ENCODE measurements around the gene DNAH11. TPM values are rescaled to one million over a fixed set of nuclear protein-coding genes. Genes with fewer than 3 reads are reported as not detected.
A peak's percentile ranks its signal among the peaks of the same experiment; 100 is the strongest.
"Not testable (repeated sequence)": the region's sequence is repeated elsewhere in the genome, so short reads cannot be mapped to it uniquely, and the experiment has no call there.

The DNAH11 gene
- total RNA-seq, 3 donors from 2014 or later: under 0.01 to 0.03 TPM; not detected in 1

GRCh38 chr7:21536445-21537118 is 6.3 kb upstream of the DNAH11 start:
- H3K36me3 Mint-ChIP-seq (ENCODE audit: insufficient read depth); H3K4me1 Mint-ChIP-seq (ENCODE audit: low read depth); DNase-seq; H3K9me3 Mint-ChIP-seq; ATAC-seq; H3K4me3 Mint-ChIP-seq: not testable (repeated sequence)
- H3K27me3 Mint-ChIP-seq (ENCODE audit: low read depth): peaks cover 35% of the 10 kb centered on the region

- H3K9me3 Mint-ChIP-seq: no peaks in the 10 kb centered on the region
- H3K27me3 Mint-ChIP-seq (ENCODE audit: low read depth): peaks cover 54% of the 10 kb centered on the region
- ATAC-seq (no peak), DNase-seq (no peak)
- H3K4me3 Mint-ChIP-seq: no peak overlapping the region
- peaks cover 9% of the 10 kb centered on the region for H3K4me1 Mint-ChIP-seq (ENCODE audit: low read depth)
- no peaks in the 10 kb centered on the region for H3K36me3 Mint-ChIP-seq (ENCODE audit: insufficient read depth)
Measured at GRCh38 chr7:21538936-21539495, 3.8 kb upstream of the DNAH11 start.

DNA sequence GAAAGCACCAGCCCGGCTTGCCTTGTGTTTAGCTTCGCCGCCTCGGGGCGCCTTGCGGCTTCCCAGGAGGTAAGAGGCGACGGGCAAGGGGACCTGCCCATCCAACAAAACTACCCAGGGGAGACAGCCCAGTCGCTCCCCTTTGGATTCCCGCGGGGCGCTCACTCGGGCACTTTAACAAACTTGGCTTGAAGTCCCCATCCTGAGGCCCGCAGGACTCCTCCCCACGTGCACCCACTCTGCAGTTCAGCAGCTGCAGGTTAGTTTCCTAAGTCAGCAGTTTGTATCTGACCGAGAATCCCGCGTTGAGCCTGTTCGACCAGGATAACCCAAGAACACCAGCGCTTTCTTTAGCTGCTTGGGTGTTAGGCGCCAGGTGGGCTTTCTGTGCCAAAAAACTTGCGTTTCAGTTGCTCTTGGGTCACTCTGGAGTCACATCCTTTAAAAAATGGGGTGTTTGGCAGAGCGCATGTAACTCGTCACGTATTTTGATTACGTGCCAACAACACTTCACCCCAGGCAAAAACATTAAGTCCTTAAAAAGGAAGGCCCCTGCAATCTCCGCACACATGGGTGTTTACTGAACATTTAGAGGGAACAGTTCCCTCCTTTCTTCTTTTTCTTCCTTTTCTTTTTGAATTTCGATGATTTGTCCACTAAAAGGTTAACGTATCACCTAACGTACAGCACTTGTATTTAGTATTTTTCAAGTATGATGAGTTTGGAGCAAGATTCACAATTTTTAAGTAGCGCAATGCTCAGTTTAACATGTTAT is 876 bp downstream of the DNAH11 start:
- H3K4me1 Mint-ChIP-seq (ENCODE audit: low read depth): peaks cover 11% of the 10 kb centered on the region
- H3K9me3 Mint-ChIP-seq: no peaks in the 10 kb centered on the region
- H3K27me3 Mint-ChIP-seq (ENCODE audit: low read depth): peaks cover 60% of the 10 kb centered on the region
- DNase-seq (no peak), ATAC-seq (peak in 1 of 2 donors; percentile 39)
- H3K4me3 Mint-ChIP-seq: peak overlapping the region; percentile 42
- no peaks in the 10 kb centered on the region for H3K36me3 Mint-ChIP-seq (ENCODE audit: insufficient read depth)

DNA sequence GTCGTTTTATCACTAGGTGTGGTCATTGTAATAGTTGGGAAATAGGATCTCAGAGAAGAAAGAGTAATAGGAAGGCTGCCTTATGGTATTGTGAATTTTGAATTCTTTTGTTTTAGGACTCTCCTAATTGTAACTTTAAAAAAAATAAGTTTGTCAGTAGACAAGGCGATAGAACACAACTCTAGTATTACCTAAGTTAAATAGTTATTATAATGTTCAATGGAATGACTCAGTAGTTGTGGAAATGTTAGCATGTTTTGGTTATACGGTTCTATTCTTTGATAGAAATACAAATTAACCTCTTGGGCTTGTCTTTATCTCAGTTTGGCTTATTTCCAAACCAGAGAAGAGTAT is 1.4 kb downstream of the DNAH11 start:
- no peaks in the 10 kb centered on the region for H3K9me3 Mint-ChIP-seq
- DNase-seq (no peak), ATAC-seq (no peak)
- H3K27me3 Mint-ChIP-seq (ENCODE audit: low read depth): peaks cover 57% of the 10 kb centered on the region
- H3K4me1 Mint-ChIP-seq (ENCODE audit: low read depth): peaks cover 11% of the 10 kb centered on the region
- no peaks in the 10 kb centered on the region for H3K36me3 Mint-ChIP-seq (ENCODE audit: insufficient read depth)
- peak overlapping the region; percentile 10 for H3K4me3 Mint-ChIP-seq

DNA sequence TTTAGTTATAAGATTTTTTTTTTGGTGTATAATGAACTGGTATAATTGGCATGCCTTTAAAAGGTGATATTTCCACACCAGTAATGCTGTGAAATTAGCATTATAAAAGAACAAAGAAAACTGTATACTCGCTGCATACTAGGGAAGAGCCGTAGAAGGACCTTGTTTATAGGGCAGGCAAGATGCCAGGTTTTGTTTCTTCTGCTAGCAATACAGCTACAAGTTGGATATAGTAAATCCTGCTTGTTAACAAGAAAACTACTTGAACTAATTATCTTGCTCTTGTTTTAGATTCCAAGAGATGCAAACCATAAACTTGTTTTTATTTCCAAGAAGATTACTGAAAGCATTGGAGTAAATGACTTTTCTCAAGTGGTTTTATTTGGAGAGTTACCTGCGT is 1.9 kb downstream of the DNAH11 start:
- Mint-ChIP-seq H3K27me3 (ENCODE audit: low read depth) (peaks cover 57% of the 10 kb centered on the region), H3K4me1 (ENCODE audit: low read depth) (peaks cover 11% of the 10 kb centered on the region), H3K36me3 (ENCODE audit: insufficient read depth) (no peaks in the 10 kb centered on the region), H3K4me3 (no peak overlapping the region), H3K9me3 (no peaks in the 10 kb centered on the region)
- no peak for ATAC-seq
- no peak for DNase-seq

DNA sequence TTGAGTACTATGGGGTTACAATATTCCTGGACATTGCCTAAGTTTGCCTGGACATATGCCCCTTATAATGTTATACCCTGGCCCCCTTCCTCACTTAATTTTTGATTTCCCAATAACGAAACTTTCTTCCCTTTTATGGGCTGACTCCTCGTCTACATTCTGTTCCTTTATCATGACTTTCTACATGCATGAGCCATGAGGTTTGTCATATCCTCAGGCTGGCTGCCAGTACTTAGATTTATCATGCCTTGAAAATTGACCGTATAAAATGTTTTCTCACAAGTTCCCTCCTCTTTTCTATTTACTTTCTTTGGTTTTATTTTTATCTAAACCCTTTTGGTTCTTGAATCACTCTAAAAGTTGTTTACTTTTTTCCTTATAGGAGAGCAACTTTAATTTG is 4.7 kb downstream of the DNAH11 start:
- H3K36me3 Mint-ChIP-seq (ENCODE audit: insufficient read depth): no peaks in the 10 kb centered on the region
- ATAC-seq (no peak), DNase-seq (no peak)
- H3K27me3 Mint-ChIP-seq (ENCODE audit: low read depth): peaks cover 40% of the 10 kb centered on the region
- H3K4me1 Mint-ChIP-seq (ENCODE audit: low read depth): peaks cover 11% of the 10 kb centered on the region
- no peaks in the 10 kb centered on the region for H3K9me3 Mint-ChIP-seq
- no peak overlapping the region for H3K4me3 Mint-ChIP-seq

DNA sequence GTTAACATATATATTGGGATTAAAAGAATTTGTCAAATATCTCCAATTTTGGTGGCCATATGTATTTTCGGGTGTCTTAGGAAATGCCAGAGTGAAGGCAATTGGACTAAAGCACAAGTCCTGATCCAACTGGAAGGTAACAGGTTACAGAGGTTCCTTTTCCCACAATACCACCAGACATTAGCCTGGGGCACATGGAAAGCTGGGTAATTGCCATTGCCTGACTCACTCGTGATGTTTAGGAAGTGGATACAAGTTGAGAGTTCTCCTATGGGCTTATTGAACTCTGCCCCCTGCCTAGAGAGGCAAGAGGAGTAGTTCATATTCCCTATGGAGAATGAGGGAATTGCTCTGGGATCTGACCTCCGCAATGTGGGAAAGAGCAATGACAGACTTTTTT is 5.7 kb downstream of the DNAH11 start:
- no peaks in the 10 kb centered on the region for H3K9me3 Mint-ChIP-seq
- H3K4me1 Mint-ChIP-seq (ENCODE audit: low read depth): peaks cover 6% of the 10 kb centered on the region
- no peak for ATAC-seq

GRCh38 chr7:21550076-21550475 is 7.2 kb downstream of the DNAH11 start:
- no peak overlapping the region for H3K4me3 Mint-ChIP-seq
- H3K27me3 Mint-ChIP-seq (ENCODE audit: low read depth): peaks cover 22% of the 10 kb centered on the region
- H3K4me1 Mint-ChIP-seq (ENCODE audit: low read depth): no peaks in the 10 kb centered on the region
- ATAC-seq (no peak), DNase-seq (no peak)
- no peaks in the 10 kb centered on the region for H3K9me3 Mint-ChIP-seq
- H3K36me3 Mint-ChIP-seq (ENCODE audit: insufficient read depth): no peaks in the 10 kb centered on the region

More for the DNA sequence above, 5.7 kb downstream of the DNAH11 start:
- H3K27me3 Mint-ChIP-seq (ENCODE audit: low read depth): peaks cover 32% of the 10 kb centered on the region
- H3K36me3 Mint-ChIP-seq (ENCODE audit: insufficient read depth): no peaks in the 10 kb centered on the region
- H3K4me3 Mint-ChIP-seq: no peak overlapping the region
- DNase-seq: no peak

DNA sequence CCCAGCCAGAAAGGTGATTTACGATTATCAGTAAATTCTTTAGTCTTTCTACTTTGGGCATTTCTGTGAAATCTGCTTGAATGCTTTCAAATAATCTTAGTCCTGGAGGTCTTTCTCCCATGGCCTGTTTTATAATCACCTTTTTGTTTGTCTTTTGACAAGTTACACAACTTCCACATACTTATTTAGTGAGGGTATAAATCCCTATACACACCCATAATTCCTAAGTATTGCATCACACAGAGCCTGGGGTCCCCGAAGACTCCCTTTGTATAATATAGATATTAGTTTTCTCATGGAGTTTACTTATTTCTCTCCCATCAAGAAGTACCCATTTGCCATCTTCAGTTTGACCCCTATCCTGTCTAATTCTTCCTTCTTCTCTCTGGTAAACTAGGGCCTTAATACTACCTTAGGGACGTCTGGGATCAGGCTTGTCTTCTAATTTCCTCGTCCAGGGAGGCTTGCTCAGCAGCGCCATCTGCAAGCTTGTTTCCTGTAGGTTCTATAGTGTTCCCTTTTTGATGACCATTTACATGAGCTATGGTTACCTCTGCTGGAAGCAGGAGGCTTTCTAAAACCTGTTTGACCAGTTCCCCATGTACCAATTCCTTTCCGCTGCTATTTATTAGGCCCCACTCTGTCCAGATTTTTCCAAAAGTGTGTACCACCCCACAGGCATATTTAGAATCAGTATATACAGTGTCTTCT is 8.1 kb downstream of the DNAH11 start:
- H3K27me3 Mint-ChIP-seq (ENCODE audit: low read depth): peaks cover 21% of the 10 kb centered on the region
- no peaks in the 10 kb centered on the region for H3K4me1 Mint-ChIP-seq (ENCODE audit: low read depth)
- DNase-seq: no peak
- no peak for ATAC-seq
- no peak overlapping the region for H3K4me3 Mint-ChIP-seq
- H3K9me3 Mint-ChIP-seq: no peaks in the 10 kb centered on the region
- H3K36me3 Mint-ChIP-seq (ENCODE audit: insufficient read depth): no peaks in the 10 kb centered on the region

DNA sequence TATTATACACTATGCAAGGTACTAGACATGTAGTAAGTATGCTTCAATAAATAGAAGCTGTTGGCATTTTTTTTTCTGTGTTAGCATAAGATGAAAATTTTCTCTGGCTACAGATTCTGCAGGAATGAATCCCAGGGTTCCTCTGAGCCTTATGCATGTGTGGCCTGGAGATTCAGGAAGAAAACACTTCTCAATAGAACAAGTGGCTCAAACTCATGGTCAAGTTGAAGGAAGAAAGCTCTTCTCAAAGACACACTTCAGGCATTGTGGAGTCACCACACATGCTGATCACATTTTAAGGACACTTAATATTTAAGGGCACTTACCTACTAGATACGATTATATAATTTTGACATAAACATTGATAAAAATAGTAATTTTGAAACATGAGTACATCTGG is 19.5 kb downstream of the DNAH11 start:
- Mint-ChIP-seq H3K27me3 (ENCODE audit: low read depth) (no peaks in the 10 kb centered on the region), H3K36me3 (ENCODE audit: insufficient read depth) (no peaks in the 10 kb centered on the region), H3K4me3 (no peak overlapping the region), H3K4me1 (ENCODE audit: low read depth) (no peaks in the 10 kb centered on the region), H3K9me3 (no peaks in the 10 kb centered on the region)
- no peak for DNase-seq
- ATAC-seq: no peak

GRCh38 chr7:21565614-21566013 is 22.8 kb downstream of the DNAH11 start:
- no peak for ATAC-seq

DNA sequence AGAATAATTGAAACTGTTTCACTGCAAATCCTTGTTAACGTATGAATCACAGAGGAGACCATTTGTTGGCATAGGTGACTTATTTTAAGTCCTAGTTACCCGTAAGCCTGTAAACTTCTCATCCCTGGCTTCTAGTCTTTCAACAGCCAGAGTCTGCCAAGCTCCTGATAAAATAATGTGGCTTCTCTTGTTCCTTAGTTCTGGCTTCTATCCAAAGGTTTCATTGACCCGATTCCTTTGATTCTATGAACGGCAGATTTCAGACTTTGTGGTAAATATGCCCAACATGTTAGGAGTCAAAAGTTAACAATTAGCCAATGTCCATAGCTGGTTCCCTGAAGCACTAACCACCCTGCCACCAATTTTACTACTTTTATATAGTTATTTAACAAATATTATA is 23.3 kb downstream of the DNAH11 start:
- Mint-ChIP-seq H3K27me3 (ENCODE audit: low read depth) (no peaks in the 10 kb centered on the region), H3K4me3 (no peak overlapping the region), H3K36me3 (ENCODE audit: insufficient read depth) (no peaks in the 10 kb centered on the region), H3K4me1 (ENCODE audit: low read depth) (no peaks in the 10 kb centered on the region), H3K9me3 (no peaks in the 10 kb centered on the region)
- no peak for DNase-seq
- ATAC-seq: no peak

More at GRCh38 chr7:21565614-21566013, 22.8 kb downstream of the DNAH11 start:
- Mint-ChIP-seq H3K36me3 (ENCODE audit: insufficient read depth) (no peaks in the 10 kb centered on the region), H3K4me1 (ENCODE audit: low read depth) (no peaks in the 10 kb centered on the region), H3K9me3 (no peaks in the 10 kb centered on the region), H3K27me3 (ENCODE audit: low read depth) (no peaks in the 10 kb centered on the region), H3K4me3 (no peak overlapping the region)
- no peak for DNase-seq

- Mint-ChIP-seq H3K9me3 (no peaks in the 10 kb centered on the region), H3K4me3 (no peak overlapping the region), H3K4me1 (ENCODE audit: low read depth) (no peaks in the 10 kb centered on the region), H3K36me3 (ENCODE audit: insufficient read depth) (no peaks in the 10 kb centered on the region), H3K27me3 (ENCODE audit: low read depth) (peaks cover 3% of the 10 kb centered on the region)
- no peak for ATAC-seq
- DNase-seq: no peak
Measured at GRCh38 chr7:21568762-21569161, 25.9 kb downstream of the DNAH11 start.

Data from activated T-cell treated with anti-CD3 and anti-CD28 coated beads, Interleukin-2, amount 50 U/mL, for 4 hours (primary cell).